Mesodermal cell (in vitro differentiated cells): ENCODE results near the gene DNAH1.

Experiments used
- H3K27ac ChIP-seq: 2 replicates; pipeline ENCODE4 v1.7.0; 2013; ENCODE audit warnings: mild to moderate bottlenecking, low read depth, low read length, moderate library complexity; ENCODE audit not compliant: severe bottlenecking
- H3K36me3 ChIP-seq: 2 replicates; pipeline ENCODE4 v1.7.1; 2013; ENCODE audit warnings: mild to moderate bottlenecking, low read length, moderate library complexity; ENCODE audit not compliant: control insufficient read depth, insufficient read depth
- H3K4me1 ChIP-seq: one replicate; pipeline ENCODE4 v1.7.1; 2013; ENCODE audit warnings: mild to moderate bottlenecking, low read length; ENCODE audit not compliant: insufficient read depth, control insufficient read depth, poor library complexity, severe bottlenecking
- H3K4me3 ChIP-seq: 2 replicates; pipeline ENCODE4 v1.7.0; 2013; ENCODE audit warnings: low read length, control low read depth, mild to moderate bottlenecking; ENCODE audit not compliant: insufficient read depth, poor library complexity, severe bottlenecking; ENCODE audit errors: extremely low read depth
- H3K9me3 ChIP-seq: 2 replicates; pipeline ENCODE4 v1.7.1; 2013; ENCODE audit warnings: mild to moderate bottlenecking, low read length, moderate library complexity; ENCODE audit not compliant: control insufficient read depth
- WGBS, 2 experiments: methylation state at CpG; one replicate each; pipeline ENCODE4 v1.1.5; 2013; ENCODE audit warnings: missing lambda C conversion rate in 2 of 2; ENCODE audit not compliant: insufficient coverage in 2 of 2; 5-methylcytosine and 5-hydroxymethylcytosine counted together

DNAH1 gene

DNA sequence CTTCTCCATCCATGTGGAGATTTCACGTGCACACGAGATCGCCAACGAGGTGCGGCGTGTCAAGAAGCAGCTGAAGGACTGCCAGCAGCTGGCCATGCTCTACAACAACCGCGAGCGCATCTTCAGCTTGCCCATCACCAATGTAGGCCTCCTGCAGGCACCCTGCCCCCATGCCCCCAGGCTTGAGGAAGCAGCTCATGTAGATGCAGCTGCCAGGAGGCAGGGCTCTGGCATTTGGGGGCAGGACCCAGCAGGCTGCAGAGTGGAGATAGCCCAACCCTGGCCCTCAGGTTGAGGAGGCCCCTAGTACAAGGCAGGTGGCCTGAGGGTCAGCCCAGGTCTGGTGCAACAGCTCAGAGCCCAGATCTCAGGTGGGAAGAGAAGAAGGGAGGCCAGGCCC lies 36.4 kb downstream of the DNAH1 start:
- H3K9me3 ChIP-seq = no peaks in the 10 kb centered on the region
- no peaks in the 10 kb centered on the region for H3K4me1 ChIP-seq
- WGBS, 2 experiments = 88 to 93% methylated on average over 9 of the region's 9 CpGs
- no peak overlapping the region for H3K4me3 ChIP-seq
- H3K36me3 ChIP-seq = no peaks in the 10 kb centered on the region
- H3K27ac ChIP-seq = no peak overlapping the region

DNA sequence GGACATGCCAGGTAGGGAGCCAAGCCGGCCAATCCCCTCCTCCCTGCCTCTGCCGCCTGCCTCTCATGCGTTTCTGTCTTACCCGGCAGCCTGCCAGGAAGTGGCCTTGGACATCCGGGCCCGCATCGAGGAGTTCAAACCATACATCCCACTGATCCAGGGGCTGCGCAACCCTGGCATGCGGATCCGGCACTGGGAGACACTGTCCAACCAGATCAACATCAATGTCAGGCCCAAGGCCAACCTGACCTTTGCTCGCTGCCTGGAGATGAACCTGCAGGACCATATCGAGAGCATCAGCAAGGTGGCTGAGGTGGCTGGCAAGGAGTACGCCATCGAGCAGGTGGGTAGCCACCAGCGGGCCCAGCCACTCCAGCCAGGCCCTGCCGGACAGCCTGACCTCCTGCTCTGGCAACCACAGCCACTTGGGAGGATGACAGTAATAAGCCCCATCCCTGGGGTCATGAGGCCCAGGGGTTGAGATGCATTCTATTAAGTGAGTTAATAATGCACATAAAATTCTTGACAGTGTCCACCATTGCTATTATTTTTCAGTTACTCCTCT lies 37.3 kb downstream of the DNAH1 start:
- Histone ChIP-seq H3K27ac (no peak overlapping the region), H3K4me1 (no peaks in the 10 kb centered on the region), H3K36me3 (no peaks in the 10 kb centered on the region), H3K9me3 (no peaks in the 10 kb centered on the region), H3K4me3 (no peak overlapping the region)
- WGBS, 2 experiments = 94 to 95% methylated on average over 13 to 14 of the region's 16 CpGs

DNA sequence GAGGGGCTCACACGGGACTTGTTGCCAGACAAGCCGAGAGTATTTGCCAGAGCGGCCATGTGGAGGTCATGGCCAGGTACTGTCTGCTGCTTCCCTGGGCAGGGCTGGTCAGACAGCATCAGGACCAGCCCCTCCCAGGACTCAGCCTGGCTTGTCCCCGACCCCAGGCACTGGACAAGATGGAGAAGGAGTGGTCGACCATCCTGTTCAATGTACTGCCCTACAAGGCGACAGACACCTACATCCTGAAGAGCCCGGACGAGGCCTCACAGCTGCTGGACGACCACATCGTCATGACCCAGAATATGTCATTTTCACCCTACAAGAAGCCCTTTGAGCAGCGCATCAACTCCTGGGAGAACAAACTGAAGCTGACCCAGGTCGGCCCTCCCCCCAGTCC lies 38.6 kb downstream of the DNAH1 start:
- 88 to 94% methylated on average over 12 of the region's 12 CpGs for WGBS, 2 experiments
- no peak overlapping the region for H3K27ac ChIP-seq
- H3K36me3 ChIP-seq = no peaks in the 10 kb centered on the region
- H3K9me3 ChIP-seq = no peaks in the 10 kb centered on the region
- H3K4me1 ChIP-seq = no peaks in the 10 kb centered on the region
- H3K4me3 ChIP-seq = no peak overlapping the region

DNA sequence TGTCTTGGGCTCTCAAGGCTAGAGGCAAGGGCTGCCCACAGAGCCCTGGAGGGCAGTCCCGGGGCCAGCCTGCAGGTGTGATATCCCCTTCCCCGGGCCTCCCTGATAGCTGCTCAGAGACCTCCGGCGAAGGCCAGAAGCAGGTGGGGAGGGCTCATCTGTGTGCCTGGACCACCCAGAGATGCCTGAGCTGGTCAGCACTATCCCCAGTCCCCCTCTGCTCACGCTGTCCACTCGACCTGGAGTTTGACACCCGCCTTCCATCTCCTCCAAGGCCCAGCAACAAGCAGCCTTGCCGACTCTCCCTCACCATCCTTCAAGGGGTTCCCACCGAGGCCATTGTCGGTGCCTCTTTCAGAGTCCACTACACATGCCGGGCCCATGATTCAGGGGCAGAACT lies 39.4 kb downstream of the DNAH1 start:
- Histone ChIP-seq H3K9me3 (no peaks in the 10 kb centered on the region), H3K4me1 (no peaks in the 10 kb centered on the region), H3K4me3 (no peak overlapping the region), H3K27ac (no peak overlapping the region), H3K36me3 (no peaks in the 10 kb centered on the region)
- 94 to 95% methylated on average over 9 to 11 of the region's 11 CpGs for WGBS, 2 experiments

DNA sequence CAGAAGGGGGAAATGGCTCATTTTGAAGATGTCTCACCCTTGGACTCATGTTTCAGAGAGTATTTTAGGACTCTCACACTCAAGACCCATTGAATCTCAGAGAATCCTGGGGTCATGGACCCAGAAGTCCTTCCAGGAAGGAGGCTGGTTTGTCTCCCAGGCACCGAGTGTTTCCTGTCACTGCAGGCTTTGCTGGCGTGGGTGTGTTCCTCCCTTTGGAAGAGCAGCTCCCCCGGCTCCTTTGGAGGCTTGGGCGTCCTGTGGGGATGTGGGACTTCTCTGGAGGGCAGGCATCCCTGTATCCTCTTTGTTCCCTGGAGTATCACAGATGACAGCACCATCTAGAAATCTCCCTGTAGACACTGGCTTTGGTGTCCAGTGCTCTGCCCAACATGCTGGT lies 40.0 kb downstream of the DNAH1 start:
- no peaks in the 10 kb centered on the region for H3K9me3 ChIP-seq
- no peaks in the 10 kb centered on the region for H3K36me3 ChIP-seq
- H3K27ac ChIP-seq = no peak overlapping the region
- no peak overlapping the region for H3K4me3 ChIP-seq
- 91% methylated on average over 4 of the region's 4 CpGs; no CpG with 5 or more reads in 1 of the 2 experiments for WGBS, 2 experiments
- H3K4me1 ChIP-seq = no peaks in the 10 kb centered on the region

DNA sequence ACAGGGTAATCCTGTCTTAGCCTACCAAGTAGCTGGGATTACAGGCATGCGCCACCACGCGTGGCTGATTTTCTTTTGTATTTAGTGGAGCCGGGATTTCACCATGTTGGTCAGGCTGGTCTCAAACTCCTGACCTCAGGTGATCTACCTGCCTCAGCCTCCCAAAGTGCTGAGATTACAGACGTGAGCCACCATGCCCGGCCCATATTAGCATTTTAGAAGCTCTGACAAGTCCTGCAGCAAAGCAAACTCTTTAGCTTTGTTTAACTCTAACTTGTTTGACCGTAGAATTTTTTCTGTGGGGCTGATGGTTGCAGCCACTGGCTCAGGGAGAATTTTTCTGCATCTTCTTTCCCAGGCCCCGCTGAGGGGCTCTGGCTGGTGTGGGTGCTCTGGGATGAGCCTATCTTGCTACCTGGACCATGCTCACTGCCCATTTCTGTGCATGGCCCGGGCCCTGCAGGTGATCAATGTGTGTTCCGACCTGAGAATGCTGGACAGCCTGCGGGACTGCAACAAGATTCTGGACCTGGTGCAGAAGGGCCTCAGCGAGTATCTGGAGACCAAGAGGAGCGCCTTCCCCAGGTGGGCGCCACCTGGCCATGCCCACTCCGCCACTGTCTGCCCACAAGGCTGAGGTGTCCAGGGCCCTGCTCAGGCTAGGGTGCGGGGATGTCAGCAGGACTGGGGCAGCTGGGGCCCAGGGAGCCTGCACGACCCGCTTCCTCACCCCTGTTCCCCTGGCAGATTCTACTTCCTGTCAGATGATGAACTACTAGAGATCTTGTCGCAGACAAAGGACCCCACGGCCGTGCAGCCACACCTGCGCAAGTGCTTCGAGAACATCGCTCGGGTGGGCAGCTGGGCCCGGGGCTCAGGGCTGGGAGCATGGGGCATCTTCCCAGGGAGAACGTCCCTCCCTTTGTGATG lies 41.3 kb downstream of the DNAH1 start:
- H3K36me3 ChIP-seq = no peaks in the 10 kb centered on the region
- no peaks in the 10 kb centered on the region for H3K4me1 ChIP-seq
- no peaks in the 10 kb centered on the region for H3K9me3 ChIP-seq
- H3K27ac ChIP-seq = no peak overlapping the region
- H3K4me3 ChIP-seq = no peak overlapping the region
- WGBS, 2 experiments = 96% methylated on average over 26 to 27 of the region's 27 CpGs

DNA sequence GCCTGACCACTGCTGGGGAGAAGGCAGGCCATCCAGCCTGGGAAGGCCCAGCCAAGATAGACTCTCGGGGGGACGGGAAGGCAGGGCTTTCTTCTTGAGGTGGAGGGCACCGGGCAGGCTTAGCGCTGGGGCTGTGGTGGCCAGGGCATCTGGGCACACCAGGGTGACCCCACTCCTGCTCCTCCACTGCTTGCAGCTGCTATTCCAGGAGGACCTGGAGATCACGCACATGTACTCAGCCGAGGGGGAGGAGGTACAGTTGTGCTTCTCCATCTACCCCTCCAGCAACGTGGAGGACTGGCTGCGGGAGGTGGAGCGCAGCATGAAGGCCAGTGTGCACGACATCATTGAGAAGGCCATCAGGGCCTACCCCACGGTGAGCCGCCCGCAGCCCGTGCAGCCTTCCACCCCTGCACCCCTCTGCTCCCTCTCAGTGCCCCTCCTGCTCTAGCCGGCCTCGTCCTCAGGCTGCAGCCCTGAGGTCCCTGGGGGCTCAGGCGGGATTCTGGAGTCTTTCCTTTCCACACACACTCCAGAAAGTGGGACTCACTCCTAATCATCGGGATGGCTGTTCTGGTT lies 42.3 kb downstream of the DNAH1 start:
- Histone ChIP-seq H3K36me3 (no peaks in the 10 kb centered on the region), H3K27ac (no peak overlapping the region), H3K4me1 (no peaks in the 10 kb centered on the region), H3K9me3 (no peaks in the 10 kb centered on the region), H3K4me3 (no peak overlapping the region)
- 88 to 89% methylated on average over 17 to 18 of the region's 18 CpGs for WGBS, 2 experiments

DNA sequence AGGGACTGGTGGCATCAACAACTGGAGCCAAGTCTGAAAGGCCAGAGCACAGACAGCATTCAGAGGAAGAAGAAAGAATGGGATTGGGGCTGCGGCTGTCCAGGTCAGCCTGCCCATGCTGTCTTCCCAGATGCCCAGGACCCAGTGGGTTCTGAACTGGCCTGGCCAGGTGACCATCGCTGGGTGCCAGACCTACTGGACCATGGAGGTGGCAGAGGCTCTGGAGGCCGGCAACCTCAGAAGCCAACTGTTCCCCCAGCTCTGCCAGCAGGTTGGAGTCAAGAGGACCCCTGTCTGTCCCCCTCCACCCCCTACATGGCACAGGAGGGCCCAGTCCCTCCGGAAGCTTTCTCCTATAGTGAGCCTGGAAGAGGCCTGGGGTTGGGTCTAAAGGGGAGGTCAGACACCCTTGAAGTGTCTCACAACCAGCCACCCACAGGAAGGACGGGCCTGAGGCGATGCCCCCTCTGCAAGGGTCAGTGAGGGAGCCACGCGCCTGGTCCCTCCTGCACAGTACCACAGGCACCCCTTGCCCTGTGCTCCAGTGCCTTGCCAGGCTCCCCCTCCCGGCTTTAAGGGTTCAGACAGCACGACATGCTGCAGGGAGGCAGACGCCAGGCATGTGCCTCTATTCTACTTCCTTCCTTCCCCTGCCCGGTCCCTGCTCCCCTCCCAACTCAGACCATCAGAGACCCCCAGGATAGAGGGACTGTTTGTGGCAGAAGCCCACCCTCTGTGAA lies 43.2 kb downstream of the DNAH1 start:
- H3K9me3 ChIP-seq = no peaks in the 10 kb centered on the region
- no peaks in the 10 kb centered on the region for H3K36me3 ChIP-seq
- H3K4me3 ChIP-seq = no peak overlapping the region
- no peak overlapping the region for H3K27ac ChIP-seq
- H3K4me1 ChIP-seq = no peaks in the 10 kb centered on the region
- 92 to 94% methylated on average over 8 to 9 of the region's 12 CpGs for WGBS, 2 experiments

DNA sequence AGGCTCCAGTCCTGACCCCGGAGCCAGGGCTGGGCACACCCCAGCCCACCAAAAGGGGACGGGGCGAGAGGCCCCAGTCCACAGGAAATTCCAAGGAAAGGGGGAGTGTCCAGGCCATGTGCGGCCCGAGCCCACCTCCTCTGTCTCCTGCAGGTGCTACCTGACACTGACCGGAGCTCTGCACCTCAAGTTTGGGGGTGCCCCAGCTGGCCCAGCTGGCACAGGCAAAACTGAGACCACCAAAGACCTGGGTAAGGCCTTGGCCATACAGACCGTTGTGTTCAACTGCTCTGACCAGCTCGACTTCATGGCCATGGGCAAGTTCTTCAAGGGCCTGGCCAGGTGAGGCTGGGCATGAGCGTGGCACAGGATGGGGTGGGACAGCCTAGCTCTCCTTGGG lies 44.9 kb downstream of the DNAH1 start:
- Histone ChIP-seq H3K4me1 (no peaks in the 10 kb centered on the region), H3K36me3 (no peaks in the 10 kb centered on the region), H3K4me3 (no peak overlapping the region), H3K27ac (no peak overlapping the region), H3K9me3 (no peaks in the 10 kb centered on the region)
- 96 to 100% methylated on average over 3 to 9 of the region's 9 CpGs for WGBS, 2 experiments

DNA sequence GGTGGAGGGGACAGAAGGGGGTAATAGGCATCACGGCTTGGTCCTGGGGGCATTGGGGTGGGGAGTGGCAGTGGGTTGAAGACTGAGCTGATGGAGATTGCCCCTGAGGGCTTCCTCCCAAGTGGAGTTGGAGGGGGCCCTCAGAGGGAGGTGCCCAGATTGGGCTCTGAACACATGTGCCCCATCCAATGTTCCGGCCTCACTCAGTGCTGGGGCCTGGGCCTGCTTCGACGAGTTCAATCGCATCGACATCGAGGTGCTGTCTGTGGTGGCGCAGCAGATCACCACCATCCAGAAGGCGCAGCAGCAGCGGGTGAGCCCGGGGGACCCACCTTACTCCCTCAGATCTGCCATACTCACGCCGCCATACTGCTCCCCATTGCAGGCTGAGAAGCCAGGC lies 45.3 kb downstream of the DNAH1 start:
- H3K27ac ChIP-seq = no peak overlapping the region
- H3K4me3 ChIP-seq = no peak overlapping the region
- no peaks in the 10 kb centered on the region for H3K4me1 ChIP-seq
- 95% methylated on average over 12 to 13 of the region's 13 CpGs for WGBS, 2 experiments
- H3K9me3 ChIP-seq = no peaks in the 10 kb centered on the region
- H3K36me3 ChIP-seq = no peaks in the 10 kb centered on the region
